D721Med (cell line): ENCODE results near the gene CHN2.
A peak's percentile ranks its signal among the peaks of the same experiment; 100 is the strongest.

Experiments used
- DNase-seq: peaks from one replicate; pipeline ENCODE4 v3.0.0; 2011; ENCODE audit warnings: low spot score; ENCODE audit not compliant: insufficient read length
- FAIRE-seq: peaks from 2 replicates; lab custom pipeline; 2011; peaks lifted over from hg19 to GRCh38; lab: Jason Lieb, UNC
- TF ChIP-seq, protein P1 (sequence below): IDR thresholded peaks from 2 replicates; pipeline ENCODE4 v1.5.1; 2012; ENCODE audit warnings: mild to moderate bottlenecking, control low read depth; ENCODE audit not compliant: insufficient read depth; ENCODE audit errors: missing control alignments

Gene CHN2

DNA sequence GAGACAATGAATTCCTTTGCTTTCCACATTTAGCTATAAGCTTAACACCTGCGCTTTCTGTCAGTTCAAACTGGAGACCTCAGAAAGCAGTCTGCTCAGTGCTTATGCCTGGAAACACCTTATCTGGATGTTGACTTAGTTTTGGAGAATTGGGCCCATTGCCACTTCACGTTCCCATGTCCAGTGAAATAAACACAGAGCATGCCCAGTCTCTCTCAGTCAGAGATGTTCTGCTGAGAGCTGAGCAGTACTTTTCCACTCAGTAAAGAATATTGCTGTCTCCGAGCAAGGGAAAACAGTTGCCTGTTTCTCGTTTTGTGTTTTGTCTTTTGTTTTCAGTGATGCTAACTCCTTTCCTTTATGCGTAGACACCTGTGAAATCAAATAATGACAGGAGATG, 285.9 kb downstream of the CHN2 start:
- DNase-seq (no peak), FAIRE-seq (peak; percentile 64)
- TF ChIP-seq, protein P1, sequence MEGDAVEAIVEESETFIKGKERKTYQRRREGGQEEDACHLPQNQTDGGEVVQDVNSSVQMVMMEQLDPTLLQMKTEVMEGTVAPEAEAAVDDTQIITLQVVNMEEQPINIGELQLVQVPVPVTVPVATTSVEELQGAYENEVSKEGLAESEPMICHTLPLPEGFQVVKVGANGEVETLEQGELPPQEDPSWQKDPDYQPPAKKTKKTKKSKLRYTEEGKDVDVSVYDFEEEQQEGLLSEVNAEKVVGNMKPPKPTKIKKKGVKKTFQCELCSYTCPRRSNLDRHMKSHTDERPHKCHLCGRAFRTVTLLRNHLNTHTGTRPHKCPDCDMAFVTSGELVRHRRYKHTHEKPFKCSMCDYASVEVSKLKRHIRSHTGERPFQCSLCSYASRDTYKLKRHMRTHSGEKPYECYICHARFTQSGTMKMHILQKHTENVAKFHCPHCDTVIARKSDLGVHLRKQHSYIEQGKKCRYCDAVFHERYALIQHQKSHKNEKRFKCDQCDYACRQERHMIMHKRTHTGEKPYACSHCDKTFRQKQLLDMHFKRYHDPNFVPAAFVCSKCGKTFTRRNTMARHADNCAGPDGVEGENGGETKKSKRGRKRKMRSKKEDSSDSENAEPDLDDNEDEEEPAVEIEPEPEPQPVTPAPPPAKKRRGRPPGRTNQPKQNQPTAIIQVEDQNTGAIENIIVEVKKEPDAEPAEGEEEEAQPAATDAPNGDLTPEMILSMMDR, result no peak

DNA sequence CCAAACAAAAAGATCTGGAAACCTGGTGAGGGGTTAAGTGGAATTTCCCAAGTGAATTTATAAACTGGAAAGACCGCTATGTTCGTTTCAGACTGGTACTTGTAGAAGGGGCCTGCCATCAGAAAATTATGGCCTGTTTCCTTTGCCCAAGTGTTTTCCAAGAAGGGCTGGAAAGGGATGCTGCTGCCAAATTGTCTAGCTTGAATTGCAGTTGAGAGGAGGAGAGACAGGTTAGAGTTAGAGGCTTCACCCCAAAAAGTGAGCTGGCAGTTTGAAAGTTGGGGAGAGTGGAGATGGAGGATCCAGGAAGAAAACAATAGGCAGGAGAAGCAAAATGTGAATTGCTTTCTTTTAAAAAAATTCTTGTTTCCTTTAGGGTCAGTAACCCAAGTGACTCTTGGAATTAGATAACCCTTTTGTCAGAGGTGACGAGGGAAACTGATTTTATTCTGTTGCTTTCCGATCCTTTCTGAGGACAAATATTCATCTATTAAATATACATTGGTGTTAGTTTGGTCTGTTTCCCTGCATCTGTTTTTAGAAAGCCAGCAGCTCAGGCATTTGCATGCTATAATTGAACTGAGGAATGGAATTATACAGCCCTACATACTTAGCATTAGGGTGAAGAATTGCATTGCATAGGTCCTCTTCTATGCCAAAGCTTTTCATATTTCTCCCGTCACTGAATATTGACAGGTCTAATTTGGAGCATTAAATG, 286.5 kb downstream of the CHN2 start:
- TF ChIP-seq, protein P1, result no peak
- FAIRE-seq (peak; percentile 66), DNase-seq (no peak)

DNA sequence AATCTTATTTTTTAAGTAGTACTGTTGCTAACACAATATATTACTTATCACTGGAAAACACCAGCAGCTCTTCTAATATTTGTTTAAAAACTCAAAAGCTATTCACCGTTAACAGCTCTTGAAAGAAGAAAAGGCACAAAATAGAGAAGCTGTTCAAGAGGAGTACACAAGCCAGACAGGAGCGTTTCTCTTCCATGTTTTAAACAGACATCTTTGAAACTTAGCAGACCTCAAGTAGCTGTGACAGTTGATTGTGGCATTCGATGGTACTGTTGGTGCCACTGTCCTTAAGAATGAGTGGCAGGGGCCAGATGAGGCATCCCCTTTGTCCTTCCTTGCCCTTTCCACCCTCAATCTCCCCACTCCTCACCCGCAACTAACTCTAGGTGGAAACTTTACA, 287.5 kb downstream of the CHN2 start:
- TF ChIP-seq, protein P1, result no peak
- no peak for FAIRE-seq

DNA sequence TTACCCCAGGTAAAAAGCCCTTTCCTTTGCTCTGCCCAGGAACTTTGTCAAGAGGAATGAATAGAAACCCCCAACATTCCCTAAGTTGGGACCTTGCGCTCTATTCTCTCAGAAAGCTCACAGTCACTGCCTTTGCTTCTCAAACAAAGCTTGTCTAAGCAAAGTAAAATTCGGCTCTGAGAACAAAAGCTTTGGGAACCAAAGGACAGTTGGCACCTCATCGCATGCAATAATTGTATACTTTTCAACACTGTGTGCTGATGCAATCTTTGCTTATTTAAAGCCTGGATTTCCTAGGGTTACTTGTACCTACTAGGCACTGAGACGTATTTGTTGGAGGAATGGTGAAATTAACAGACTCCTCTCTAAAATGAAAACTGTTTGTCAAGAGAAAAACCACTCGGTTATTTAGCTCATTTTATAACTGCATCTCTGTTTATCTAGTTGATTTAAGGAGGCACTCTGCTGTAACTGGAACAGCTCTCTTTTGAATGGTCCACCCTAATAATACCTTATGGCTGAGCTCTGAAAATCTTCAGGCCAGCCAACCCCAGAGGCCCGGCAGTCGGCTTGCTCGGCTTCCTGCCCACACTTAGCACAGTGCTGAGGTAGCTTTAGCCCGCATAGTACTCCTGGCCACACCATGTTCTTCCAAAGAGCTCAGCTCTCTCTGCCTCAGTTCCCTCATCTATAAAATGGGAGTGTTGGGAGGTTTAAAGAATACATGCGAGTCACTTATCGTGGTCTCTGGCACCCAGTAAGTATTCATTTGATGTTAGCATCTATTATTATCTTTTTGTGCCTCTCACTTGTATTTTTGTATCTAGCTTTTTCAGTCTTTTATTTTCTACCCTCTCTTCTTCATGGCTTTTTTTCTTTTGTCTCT, 288.9 kb downstream of the CHN2 start:
- FAIRE-seq, result no peak
- TF ChIP-seq, protein P1, result no peak
- DNase-seq, result no peak

More for the DNA sequence above, 287.5 kb downstream of the CHN2 start:
- no peak for DNase-seq

DNA sequence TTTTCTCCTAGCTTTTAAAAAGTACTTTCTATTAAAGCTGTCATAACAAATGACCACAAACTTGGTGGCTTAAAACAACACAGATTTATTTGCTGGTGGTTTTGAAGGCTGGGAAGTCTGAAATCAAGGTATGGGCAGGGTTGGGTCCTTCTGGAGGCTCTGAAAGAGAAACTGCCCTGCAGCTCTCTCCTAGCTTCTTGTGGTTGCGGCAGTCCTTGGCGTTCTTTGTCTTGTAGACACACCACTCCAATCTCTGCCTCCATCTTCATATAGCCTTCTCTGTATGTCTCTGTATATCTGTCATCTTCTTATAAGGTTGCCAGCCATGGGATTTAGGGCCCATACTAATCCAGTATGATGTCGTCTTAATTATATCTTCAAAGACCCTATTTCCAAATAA, 289.7 kb downstream of the CHN2 start:
- DNase-seq (no peak), FAIRE-seq (no peak)
- TF ChIP-seq, protein P1, result no peak

DNA sequence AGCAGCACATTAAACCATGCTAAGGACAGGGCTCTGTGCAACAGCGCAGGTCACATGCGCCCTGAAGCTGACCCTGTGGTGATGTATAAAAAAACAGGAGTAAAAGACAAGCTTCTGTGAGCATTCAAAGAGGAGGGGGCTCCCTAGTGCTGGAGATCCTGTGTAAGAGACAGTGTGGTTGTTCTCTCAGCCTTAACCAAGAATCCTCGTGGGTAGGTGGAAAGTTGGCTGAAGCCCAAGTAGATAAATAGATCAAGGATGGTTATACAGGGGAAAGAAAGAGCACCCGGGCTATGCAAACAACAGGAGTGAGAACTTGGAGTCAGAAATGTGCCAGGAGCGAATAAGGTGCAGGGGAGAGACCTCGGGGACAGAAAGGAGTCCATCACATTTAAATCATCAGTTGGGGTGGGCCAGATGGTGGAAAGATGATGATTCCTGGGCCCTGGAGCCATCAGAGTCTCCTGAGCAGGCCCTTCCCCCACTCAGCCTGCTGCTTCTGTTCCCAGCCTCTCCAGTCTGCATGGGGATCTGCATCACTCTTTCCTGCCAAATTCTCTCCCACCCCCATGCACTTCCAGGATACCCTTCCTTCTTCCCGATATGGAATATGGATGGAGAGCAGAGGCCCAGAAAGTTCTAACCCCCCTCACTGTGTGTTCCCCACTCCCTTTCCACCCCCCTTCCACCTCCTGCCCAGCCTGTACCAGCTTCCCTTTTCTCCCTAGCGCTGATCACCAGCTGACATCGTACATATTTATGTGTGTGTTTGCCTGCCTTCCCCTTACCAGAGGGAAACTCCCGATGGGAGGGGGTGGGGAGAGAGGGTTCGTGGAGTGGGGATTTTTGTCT, 291.0 kb downstream of the CHN2 start:
- FAIRE-seq (no peak), DNase-seq (no peak)
- TF ChIP-seq, protein P1, result no peak
